CD14-positive monocyte (primary cell): ENCODE data around the gene TIGD3. TPM values are rescaled to one million over a fixed set of nuclear protein-coding genes. Genes with fewer than 3 reads are reported as not detected.

ENCODE experiments used
- DNase-seq, 3 donors: peaks; one replicate each; pipeline ENCODE4 v3.0.0-alpha.2; 2011 to 2022
- H2AFZ ChIP-seq: 2 replicates; pipeline ENCODE4 v1.6.0; 2012; ENCODE audit warnings: mild to moderate bottlenecking, low read depth, low read length, inconsistent platforms; ENCODE audit not compliant: insufficient read depth, poor library complexity, severe bottlenecking
- H3K27ac ChIP-seq, 2 donors: 1 replicate in 1 of 2; 2 replicates in 1 of 2; pipeline ENCODE4 v1.5.1; 2012 to 2013; ENCODE audit warnings: low read length in 2 of 2, control low read depth in 1 of 2, inconsistent platforms in 1 of 2, low read depth in 1 of 2, mild to moderate bottlenecking in 1 of 2
- H3K27me3 ChIP-seq, 2 donors: one replicate each; pipeline versions ENCODE4 v1.6.0 to v1.6.1; 2011 to 2013; ENCODE audit warnings: low read length in 2 of 2; ENCODE audit not compliant: control insufficient read depth in 2 of 2, insufficient read depth in 2 of 2
- H3K36me3 ChIP-seq, 2 donors: replicated peaks in 1 of 2; 1 replicate in 1 of 2; 2 replicates in 1 of 2; pipeline versions ENCODE4 v1.5.1 to v1.6.1; 2012 to 2013; ENCODE audit warnings: low read length in 2 of 2, control low read depth in 1 of 2, inconsistent platforms in 1 of 2, mild to moderate bottlenecking in 1 of 2; ENCODE audit not compliant: insufficient read depth in 2 of 2, control insufficient read depth in 1 of 2
- H3K4me1 ChIP-seq, 2 donors: 1 replicate in 1 of 2; 2 replicates in 1 of 2; pipeline versions ENCODE4 v1.5.1 to v1.6.1; 2012 to 2013; ENCODE audit warnings: low read length in 2 of 2, control low read depth in 1 of 2, inconsistent platforms in 1 of 2, mild to moderate bottlenecking in 1 of 2, moderate library complexity in 1 of 2; ENCODE audit not compliant: insufficient read depth in 2 of 2, control insufficient read depth in 1 of 2
- H3K4me2 ChIP-seq: replicated peaks from 2 replicates; pipeline ENCODE3; 2012; ENCODE audit warnings: low read length, moderate library complexity, mild to moderate bottlenecking; ENCODE audit not compliant: poor library complexity, severe bottlenecking; ENCODE audit errors: extremely low read depth
- H3K4me3 ChIP-seq, 3 experiments: fragments of 200-600 bp in 1 of 3; sonication (generic) in 1 of 3; replicated peaks in 1 of 3; 1 replicate in 2 of 3; 2 replicates in 1 of 3; pipeline ENCODE4 v1.5.1; 2011 to 2013; ENCODE audit warnings: low read length in 3 of 3, mild to moderate bottlenecking in 3 of 3, control low read depth in 2 of 3, low read depth in 2 of 3, inconsistent platforms in 1 of 3, moderate library complexity in 1 of 3
- H3K79me2 ChIP-seq: 2 replicates; pipeline ENCODE4 v1.6.0; 2012; ENCODE audit warnings: mild to moderate bottlenecking, control low read depth, inconsistent platforms, low read length, moderate library complexity; ENCODE audit not compliant: insufficient read depth
- H3K9ac ChIP-seq: 2 replicates; pipeline ENCODE4 v1.6.0; 2017; ENCODE audit warnings: low read length, mild to moderate bottlenecking; ENCODE audit not compliant: insufficient read depth, poor library complexity, severe bottlenecking
- H3K9me3 ChIP-seq, 2 donors: replicated peaks in 1 of 2; 1 replicate in 1 of 2; 2 replicates in 1 of 2; pipeline versions ENCODE4 v1.5.1 to v1.6.1; 2012 to 2013; ENCODE audit warnings: low read length in 2 of 2, control low read depth in 1 of 2; ENCODE audit not compliant: control insufficient read depth in 1 of 2, insufficient read depth in 1 of 2
- H4K20me1 ChIP-seq: 2 replicates; pipeline ENCODE4 v1.6.0; 2012; ENCODE audit warnings: mild to moderate bottlenecking, low read length, control low read depth, moderate library complexity; ENCODE audit not compliant: insufficient read depth
- H3K27ac Mint-ChIP-seq, 7 donors: one replicate each; pipeline ENCODE4 v1.8.0; 2020; ENCODE audit warnings: mild to moderate bottlenecking in 7 of 7, mixed read lengths in 7 of 7, moderate library complexity in 6 of 7, inconsistent platforms in 2 of 7
- H3K27me3 Mint-ChIP-seq, 3 donors: one replicate each; pipeline ENCODE4 v1.8.0; 2021 to 2022; ENCODE audit warnings: low read depth in 3 of 3, mild to moderate bottlenecking in 3 of 3, mixed read lengths in 3 of 3, moderate library complexity in 3 of 3, inconsistent platforms in 1 of 3
- H3K36me3 Mint-ChIP-seq, 2 donors: one replicate each; pipeline ENCODE4 v1.8.0; 2020; ENCODE audit warnings: mixed read lengths in 2 of 2, inconsistent platforms in 1 of 2, mild to moderate bottlenecking in 1 of 2
- H3K4me1 Mint-ChIP-seq: one replicate; pipeline ENCODE4 v1.8.0; 2020; ENCODE audit warnings: mild to moderate bottlenecking, mixed read lengths
- H3K4me3 Mint-ChIP-seq, 2 donors: one replicate each; pipeline ENCODE4 v1.8.0; 2020; ENCODE audit warnings: mild to moderate bottlenecking in 2 of 2, mixed read lengths in 2 of 2, moderate library complexity in 1 of 2
- H3K9me3 Mint-ChIP-seq, 7 donors: one replicate each; pipeline ENCODE4 v1.8.0; 2020 to 2022; ENCODE audit warnings: mixed read lengths in 7 of 7, mild to moderate bottlenecking in 6 of 7, moderate library complexity in 6 of 7, inconsistent platforms in 2 of 7
- WGBS: methylation state at CpG from one replicate; pipeline ENCODE4 v1.1.5; 2013; ENCODE audit warnings: missing lambda C conversion rate; ENCODE audit not compliant: insufficient coverage; 5-methylcytosine and 5-hydroxymethylcytosine counted together
- intact Hi-C, 2 donors: fragments of 100-400 bp; cut with micrococcal nuclease; formaldehyde crosslinking; loops; one replicate each; pipeline versions ENCODE4 v1.15.0 to v1.15.1; 2023
- polyA plus RNA-seq, 3 donors: library from polyadenylated mRNA; depleted of rRNA in 1 of 3; unstranded in 2 of 3; stranded (reverse) in 1 of 3; fragments of 300-500 nt in 2 of 3; fragments of >200 nt in 1 of 3; fragmentation: Illumina TruSeq in 2 of 3; gene quantifications; 1 replicate in 2 of 3; 2 replicates in 1 of 3; pipeline ENCODE4 v1.2.3, GENCODE V29; 2012 to 2021
- TF ChIP-seq, protein P1 (sequence below): fragments of 200-600 bp; IDR thresholded peaks from one replicate; pipeline ENCODE4 v1.8.0; 2022; ENCODE audit warnings: antibody characterized with exemption, mild to moderate bottlenecking

The TIGD3 gene
- polyA plus RNA-seq, 3 donors = 1.7 to 3.7 (median 2.8) TPM

DNA sequence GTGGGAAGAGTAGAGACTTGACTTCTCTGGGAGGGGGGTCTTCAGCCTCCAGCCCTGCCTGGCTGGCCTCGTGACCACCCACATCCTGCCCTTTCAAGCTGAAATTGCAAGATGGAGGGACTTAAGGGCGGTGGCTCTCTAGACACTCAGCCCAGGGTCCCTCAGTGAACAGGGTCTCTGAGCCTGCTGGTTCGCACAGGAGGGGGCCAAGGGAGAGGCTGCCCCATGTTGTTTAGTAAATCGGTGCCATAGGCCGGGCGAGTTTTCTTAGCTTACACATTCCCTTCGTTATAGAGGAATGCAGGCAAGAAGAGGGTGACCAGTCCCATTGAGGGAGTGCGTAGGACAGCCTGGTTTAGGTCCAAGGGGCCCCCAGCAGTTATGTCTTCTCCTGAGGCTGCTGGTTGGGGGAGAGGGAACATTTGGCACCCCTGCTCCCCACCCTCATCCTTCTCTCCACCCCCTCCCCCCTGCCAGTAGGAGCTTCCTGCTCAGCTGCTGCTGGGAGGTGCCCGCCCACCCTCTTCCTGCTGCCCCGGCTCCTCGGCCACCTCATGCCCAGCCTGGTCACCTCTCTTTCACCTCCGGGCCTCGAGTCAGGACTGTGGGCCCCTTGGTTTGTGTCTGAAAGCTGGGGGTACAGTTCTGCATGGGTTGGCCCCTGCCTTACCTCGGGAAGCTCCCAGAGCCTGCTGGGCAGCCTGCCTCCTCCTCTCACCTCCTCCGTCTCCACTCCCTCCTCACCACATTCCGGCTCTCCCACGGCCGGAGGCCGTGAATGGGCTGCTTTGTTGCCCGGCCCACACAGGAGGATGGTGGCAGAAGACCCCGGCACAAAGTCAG, 35.8 kb downstream of the TIGD3 start:
- peaks cover 58% of the 10 kb centered on the region for H3K79me2 ChIP-seq
- peaks cover 44% of the 10 kb centered on the region for H3K4me1 Mint-ChIP-seq
- no peak overlapping the region for H3K27ac ChIP-seq
- H3K27me3 Mint-ChIP-seq = no peaks in the 10 kb centered on the region
- no peaks in the 10 kb centered on the region for H3K27me3 ChIP-seq
- H3K9me3 ChIP-seq = no peaks in the 10 kb centered on the region
- TF ChIP-seq, protein P1, sequence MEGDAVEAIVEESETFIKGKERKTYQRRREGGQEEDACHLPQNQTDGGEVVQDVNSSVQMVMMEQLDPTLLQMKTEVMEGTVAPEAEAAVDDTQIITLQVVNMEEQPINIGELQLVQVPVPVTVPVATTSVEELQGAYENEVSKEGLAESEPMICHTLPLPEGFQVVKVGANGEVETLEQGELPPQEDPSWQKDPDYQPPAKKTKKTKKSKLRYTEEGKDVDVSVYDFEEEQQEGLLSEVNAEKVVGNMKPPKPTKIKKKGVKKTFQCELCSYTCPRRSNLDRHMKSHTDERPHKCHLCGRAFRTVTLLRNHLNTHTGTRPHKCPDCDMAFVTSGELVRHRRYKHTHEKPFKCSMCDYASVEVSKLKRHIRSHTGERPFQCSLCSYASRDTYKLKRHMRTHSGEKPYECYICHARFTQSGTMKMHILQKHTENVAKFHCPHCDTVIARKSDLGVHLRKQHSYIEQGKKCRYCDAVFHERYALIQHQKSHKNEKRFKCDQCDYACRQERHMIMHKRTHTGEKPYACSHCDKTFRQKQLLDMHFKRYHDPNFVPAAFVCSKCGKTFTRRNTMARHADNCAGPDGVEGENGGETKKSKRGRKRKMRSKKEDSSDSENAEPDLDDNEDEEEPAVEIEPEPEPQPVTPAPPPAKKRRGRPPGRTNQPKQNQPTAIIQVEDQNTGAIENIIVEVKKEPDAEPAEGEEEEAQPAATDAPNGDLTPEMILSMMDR = no peak
- DNase-seq = no peak
- no peak overlapping the region for H3K9ac ChIP-seq
- WGBS = 79% methylated on average over 8 of the region's 21 CpGs
- peaks cover 59% of the 10 kb centered on the region for H4K20me1 ChIP-seq
- peaks cover 47 to 68% of the 10 kb centered on the region in 2 donors for H3K36me3 ChIP-seq
- H2AFZ ChIP-seq = no peak overlapping the region
- no peak overlapping the region for H3K4me3 ChIP-seq
- H3K36me3 Mint-ChIP-seq = peaks cover 31 to 67% of the 10 kb centered on the region in 2 donors
- H3K4me3 Mint-ChIP-seq = no peak overlapping the region
- H3K9me3 Mint-ChIP-seq = no peaks in the 10 kb centered on the region
- H3K27ac Mint-ChIP-seq = peak overlapping the region in 2 of 7 donors; percentile 18 to 66
- H3K4me2 ChIP-seq = no peak overlapping the region
- peaks cover 30 to 41% of the 10 kb centered on the region in 2 donors for H3K4me1 ChIP-seq
- intact Hi-C loops = no loop called here

DNA sequence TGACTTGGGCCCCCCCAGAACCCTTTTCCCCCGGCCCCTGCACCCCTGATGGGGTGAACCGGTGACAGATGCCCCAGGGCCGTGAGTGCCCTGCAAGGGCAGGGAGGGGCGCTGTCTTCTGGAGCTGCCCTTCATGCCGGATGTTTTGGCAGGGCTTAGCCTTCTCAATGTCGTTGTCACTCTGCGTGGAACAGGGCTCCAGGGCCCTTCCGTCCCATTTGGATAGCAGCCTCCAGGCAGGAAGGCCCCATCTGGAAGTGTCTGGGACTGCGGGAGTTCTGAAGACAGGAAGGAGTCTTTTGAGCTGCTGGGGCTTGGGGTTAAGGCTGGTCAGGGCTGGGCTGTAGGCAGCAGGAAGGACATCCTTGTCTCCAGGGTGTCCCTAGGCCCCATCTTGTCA, 36.4 kb downstream of the TIGD3 start:
- Histone ChIP-seq H3K27ac (no peak overlapping the region), H3K4me1 (peaks cover 24 to 34% of the 10 kb centered on the region in 2 donors), H3K27me3 (no peaks in the 10 kb centered on the region), H3K79me2 (peaks cover 58% of the 10 kb centered on the region), H3K36me3 (peaks cover 53 to 75% of the 10 kb centered on the region in 2 donors), H2AFZ (no peak overlapping the region), H3K9ac (no peak overlapping the region), H3K4me2 (no peak overlapping the region), H3K4me3 (no peak overlapping the region), H3K9me3 (no peaks in the 10 kb centered on the region), H4K20me1 (peaks cover 62% of the 10 kb centered on the region)
- TF ChIP-seq, protein P1 = no peak
- H3K27me3 Mint-ChIP-seq = no peaks in the 10 kb centered on the region
- DNase-seq = no peak
- H3K9me3 Mint-ChIP-seq = no peaks in the 10 kb centered on the region
- H3K4me3 Mint-ChIP-seq = no peak overlapping the region
- WGBS = 95% methylated on average over 9 of the region's 9 CpGs
- H3K4me1 Mint-ChIP-seq = peaks cover 38% of the 10 kb centered on the region
- intact Hi-C loops = no loop called here
- peaks cover 35 to 74% of the 10 kb centered on the region in 2 donors for H3K36me3 Mint-ChIP-seq
- H3K27ac Mint-ChIP-seq = no peak overlapping the region
